Loucy (cell line): ENCODE results near the gene NELFCD.

Source experiments
- H2AFZ ChIP-seq: fragments of 200-600 bp; sonication (generic); 2 replicates; pipeline ENCODE4 v1.6.0; 2016; ENCODE audit warnings: antibody characterized with exemption, mild to moderate bottlenecking, low read length, moderate library complexity
- H3F3A ChIP-seq: fragments of 200-600 bp; 2 replicates; pipeline ENCODE4 v1.6.0; 2016; ENCODE audit warnings: antibody characterized with exemption, low read depth, mild to moderate bottlenecking
- H3K27me3 ChIP-seq: fragments of 200-600 bp; sonication (generic); 2 replicates; pipeline ENCODE4 v1.6.1; 2014; ENCODE audit warnings: low read length, mild to moderate bottlenecking; ENCODE audit not compliant: insufficient read depth, poor library complexity, severe bottlenecking
- H3K36me3 ChIP-seq: fragments of 200-600 bp; sonication (generic); 2 replicates; pipeline ENCODE4 v1.6.1; 2016; ENCODE audit warnings: low read length; ENCODE audit not compliant: insufficient read depth
- H3K4me1 ChIP-seq: fragments of 200-600 bp; sonication (generic); 2 replicates; pipeline ENCODE4 v1.5.1; 2014; ENCODE audit warnings: low read length, mild to moderate bottlenecking; ENCODE audit not compliant: insufficient read depth, poor library complexity, severe bottlenecking
- H3K4me2 ChIP-seq: fragments of 200-600 bp; sonication (generic); 2 replicates; pipeline ENCODE4 v1.6.0; 2014; ENCODE audit warnings: antibody characterized with exemption, low read length, low read depth, mild to moderate bottlenecking; ENCODE audit not compliant: poor library complexity, severe bottlenecking
- H3K4me3 ChIP-seq: fragments of 200-600 bp; sonication (generic); 2 replicates; pipeline ENCODE4 v1.5.1; 2014; ENCODE audit warnings: low read length, mild to moderate bottlenecking, mixed read lengths; ENCODE audit not compliant: poor library complexity, severe bottlenecking
- H3K79me2 ChIP-seq: fragments of 200-600 bp; sonication (generic); 2 replicates; pipeline ENCODE4 v1.6.1; 2014; ENCODE audit warnings: low read length; ENCODE audit not compliant: insufficient read depth
- H3K9ac ChIP-seq: fragments of 200-600 bp; sonication (generic); 2 replicates; pipeline ENCODE4 v1.6.0; 2014; ENCODE audit warnings: mild to moderate bottlenecking, low read depth, low read length, moderate library complexity; ENCODE audit not compliant: poor library complexity, severe bottlenecking
- H3K9me2 ChIP-seq: fragments of 200-600 bp; sonication (generic); replicated peaks from 2 replicates; pipeline ENCODE4 v1.6.1; 2016; ENCODE audit warnings: low read depth, low read length, mixed read lengths
- H3K9me3 ChIP-seq: fragments of 200-600 bp; sonication (generic); 2 replicates; pipeline ENCODE4 v1.6.1; 2014; ENCODE audit warnings: mild to moderate bottlenecking, antibody characterized with exemption, low read length, low read depth; ENCODE audit not compliant: insufficient read depth
- H4K20me1 ChIP-seq: fragments of 200-600 bp; sonication (generic); 2 replicates; pipeline ENCODE4 v1.6.0; 2014; ENCODE audit warnings: antibody characterized with exemption, low read length, mild to moderate bottlenecking; ENCODE audit not compliant: insufficient read depth, poor library complexity, severe bottlenecking
- EZH2phosphoT487 ChIP-seq: fragments of 200-600 bp; IDR thresholded peaks from 2 replicates; pipeline ENCODE4 v1.6.1; 2018; ENCODE audit warnings: antibody characterized with exemption, mild to moderate bottlenecking, moderate library complexity, borderline replicate concordance
- TF ChIP-seq, protein P1 (sequence below): fragments of 200-600 bp; sonication (generic); conservative IDR thresholded peaks from 2 replicates; pipeline ENCODE4 v1.5.1; 2014; ENCODE audit warnings: mild to moderate bottlenecking, antibody characterized with exemption, low read length

NELFCD gene

DNA sequence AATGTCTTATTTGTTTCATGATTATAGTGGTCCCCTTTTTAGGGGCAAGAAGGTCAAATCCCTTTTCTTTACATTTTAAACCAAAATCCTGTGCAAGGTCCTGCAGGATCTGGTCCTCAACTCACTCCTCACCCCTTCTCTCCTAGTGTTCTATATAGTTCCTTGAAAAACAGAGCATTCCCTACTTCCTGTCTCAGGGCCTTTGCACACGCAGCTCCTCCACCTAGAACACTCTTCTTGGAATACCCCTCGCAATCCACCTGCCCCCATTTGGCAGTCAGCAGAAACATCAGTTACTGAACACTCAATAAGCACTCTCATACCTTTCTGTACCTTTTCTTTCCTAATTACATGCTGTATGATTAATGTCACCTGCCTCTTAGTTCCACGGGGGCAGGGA, 54.3 kb downstream of the NELFCD start:
- H3K9me3 ChIP-seq = no peaks in the 10 kb centered on the region
- H3K36me3 ChIP-seq = peaks cover 53% of the 10 kb centered on the region; the same call in 1 of the 2 replicates
- no peak for TF ChIP-seq EZH2phosphoT487
- TF ChIP-seq, protein P1, sequence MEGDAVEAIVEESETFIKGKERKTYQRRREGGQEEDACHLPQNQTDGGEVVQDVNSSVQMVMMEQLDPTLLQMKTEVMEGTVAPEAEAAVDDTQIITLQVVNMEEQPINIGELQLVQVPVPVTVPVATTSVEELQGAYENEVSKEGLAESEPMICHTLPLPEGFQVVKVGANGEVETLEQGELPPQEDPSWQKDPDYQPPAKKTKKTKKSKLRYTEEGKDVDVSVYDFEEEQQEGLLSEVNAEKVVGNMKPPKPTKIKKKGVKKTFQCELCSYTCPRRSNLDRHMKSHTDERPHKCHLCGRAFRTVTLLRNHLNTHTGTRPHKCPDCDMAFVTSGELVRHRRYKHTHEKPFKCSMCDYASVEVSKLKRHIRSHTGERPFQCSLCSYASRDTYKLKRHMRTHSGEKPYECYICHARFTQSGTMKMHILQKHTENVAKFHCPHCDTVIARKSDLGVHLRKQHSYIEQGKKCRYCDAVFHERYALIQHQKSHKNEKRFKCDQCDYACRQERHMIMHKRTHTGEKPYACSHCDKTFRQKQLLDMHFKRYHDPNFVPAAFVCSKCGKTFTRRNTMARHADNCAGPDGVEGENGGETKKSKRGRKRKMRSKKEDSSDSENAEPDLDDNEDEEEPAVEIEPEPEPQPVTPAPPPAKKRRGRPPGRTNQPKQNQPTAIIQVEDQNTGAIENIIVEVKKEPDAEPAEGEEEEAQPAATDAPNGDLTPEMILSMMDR = no peak
- no peaks in the 10 kb centered on the region for H3K9me2 ChIP-seq
- H2AFZ ChIP-seq = no peak overlapping the region
- H4K20me1 ChIP-seq = peaks cover 65% of the 10 kb centered on the region
- H3K4me3 ChIP-seq = no peak overlapping the region
- no peaks in the 10 kb centered on the region; the same call in 1 of the 2 replicates for H3F3A ChIP-seq
- no peaks in the 10 kb centered on the region for H3K27me3 ChIP-seq
- peaks cover 43% of the 10 kb centered on the region for H3K4me1 ChIP-seq
- H3K79me2 ChIP-seq = peaks cover 77% of the 10 kb centered on the region
- H3K9ac ChIP-seq = no peak overlapping the region
- H3K4me2 ChIP-seq = no peak overlapping the region

DNA sequence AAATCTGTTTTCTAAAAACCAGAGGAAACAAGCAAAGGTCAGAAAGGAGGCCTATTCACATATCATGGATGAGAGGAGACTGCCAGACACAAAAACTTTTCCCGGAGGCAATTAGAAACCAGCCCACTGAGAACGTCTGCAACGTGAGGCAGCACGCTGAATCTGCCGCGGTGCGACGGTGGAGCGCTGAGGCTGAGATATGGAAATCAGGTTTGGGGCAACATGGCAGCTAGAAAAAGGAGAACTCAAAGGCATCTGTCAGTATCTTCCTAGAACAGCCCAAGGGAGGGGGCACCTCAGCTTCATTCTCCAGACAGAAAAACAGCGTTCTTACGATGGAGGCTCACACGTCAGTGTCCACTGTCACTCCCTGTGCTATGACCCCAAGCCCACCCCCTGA, 56.3 kb downstream of the NELFCD start:
- Histone ChIP-seq H3K36me3 (peaks cover 53% of the 10 kb centered on the region; the same call in 1 of the 2 replicates), H3F3A (no peaks in the 10 kb centered on the region; the same call in 1 of the 2 replicates), H4K20me1 (peaks cover 73% of the 10 kb centered on the region), H3K9ac (peak overlapping the region; percentile 83), H3K9me2 (no peaks in the 10 kb centered on the region), H2AFZ (no peak overlapping the region), H3K4me2 (peak overlapping the region; percentile 84), H3K79me2 (peaks cover 79% of the 10 kb centered on the region), H3K4me1 (peaks cover 51% of the 10 kb centered on the region), H3K4me3 (peak overlapping the region; percentile 89), H3K9me3 (no peaks in the 10 kb centered on the region), H3K27me3 (no peaks in the 10 kb centered on the region)
- no peak for TF ChIP-seq EZH2phosphoT487
- TF ChIP-seq, protein P1 = no peak

DNA sequence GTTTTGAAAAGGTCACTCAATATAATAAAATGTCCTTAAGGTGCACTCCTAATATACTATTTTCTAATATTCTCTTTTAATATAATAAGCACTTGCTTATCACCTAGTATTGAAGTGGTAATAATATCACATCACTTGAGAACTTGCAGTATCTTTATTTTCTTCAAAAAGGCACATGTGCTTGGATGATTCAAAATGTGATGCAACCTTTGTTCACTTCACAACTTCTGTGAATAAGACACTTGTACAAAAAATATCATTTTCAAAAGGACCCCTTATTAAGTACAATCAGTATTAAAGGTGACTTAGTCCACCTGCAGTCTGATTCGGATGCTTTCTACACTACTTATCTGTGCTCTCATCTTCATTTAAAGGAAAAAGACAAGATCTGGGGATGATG, 58.2 kb downstream of the NELFCD start:
- peaks cover 63% of the 10 kb centered on the region for H3K4me1 ChIP-seq
- no peaks in the 10 kb centered on the region for H3K9me3 ChIP-seq
- H2AFZ ChIP-seq = no peak overlapping the region
- no peaks in the 10 kb centered on the region for H3K9me2 ChIP-seq
- H3K27me3 ChIP-seq = no peaks in the 10 kb centered on the region
- H3K4me3 ChIP-seq = peak overlapping the region; percentile 89
- peaks cover 78% of the 10 kb centered on the region for H3K79me2 ChIP-seq
- H3K4me2 ChIP-seq = peak overlapping the region; percentile 84
- TF ChIP-seq, protein P1 = no peak
- TF ChIP-seq EZH2phosphoT487 = no peak
- peaks cover 40% of the 10 kb centered on the region; the same call in 1 of the 2 replicates for H3K36me3 ChIP-seq
- H4K20me1 ChIP-seq = peaks cover 70% of the 10 kb centered on the region
- no peaks in the 10 kb centered on the region for H3F3A ChIP-seq
- peak overlapping the region; percentile 83 for H3K9ac ChIP-seq
